ENCODE results near the gene AXDND1.

- no peak for TF ChIP-seq EP300 (IDR thresholded peaks at IDR 0.05; ENCODE audit: borderline replicate concordance)
- TF ChIP-seq EGR1 (IDR thresholded peaks at IDR 0.05) = no peak
- no peak for TF ChIP-seq USF1 (IDR thresholded peaks at IDR 0.05)
- no peak for TF ChIP-seq FOXM1 (IDR thresholded peaks at IDR 0.05; ENCODE audit: borderline replicate concordance, low read depth)
- TF ChIP-seq CEBPB (IDR thresholded peaks at IDR 0.05) = no peak
- TF ChIP-seq TCF12 (IDR thresholded peaks at IDR 0.05; ENCODE audit: low read depth) = no peak
Observed at GRCh38 chr1:179474713-179475112, 108.9 kb downstream of the AXDND1 start.

Data from Ishikawa (cell line).